GM21390 (cell line): ENCODE results near the gene SLC12A7.
"Not testable (repeated sequence)": the region's sequence is repeated elsewhere in the genome, so short reads cannot be mapped to it uniquely, and the experiment has no call there.

Experiments
- ATAC-seq: cut with Tn5 transposase; IDR thresholded peaks from one replicate; pipeline ENCODE4 v1.9.1; 2021; ENCODE audit not compliant: unreplicated experiment

Gene SLC12A7

GRCh38 chr5:1111727-1112289 is at the start of gene SLC12A7:
Gene SLC12A7 (minus strand): TSS chr5:1112063. CDS start chr5:1111991, 72 bp downstream.
- ATAC-seq = peak; percentile 58

- ATAC-seq = no peak
These were observed 49.4 kb upstream of the SLC12A7 start for GRCh38 chr5:1161108-1161832.

GRCh38 chr5:1159774-1160406 is 48.0 kb upstream of the SLC12A7 start:
- no peak for ATAC-seq

- ATAC-seq = no peak
These were observed 47.4 kb upstream of the SLC12A7 start for GRCh38 chr5:1159341-1159675.

- ATAC-seq = no peak
These were observed 46.9 kb upstream of the SLC12A7 start for GRCh38 chr5:1158647-1159340.

GRCh38 chr5:1157461-1157986 is 45.7 kb upstream of the SLC12A7 start:
- ATAC-seq = not testable (repeated sequence)

- no peak for ATAC-seq
These were observed 45.0 kb upstream of the SLC12A7 start for GRCh38 chr5:1156754-1157460.

GRCh38 chr5:1156033-1156753 is 44.3 kb upstream of the SLC12A7 start:
- ATAC-seq = no peak

- no peak for ATAC-seq
These were observed 43.5 kb upstream of the SLC12A7 start for GRCh38 chr5:1155191-1156032.

GRCh38 chr5:1153428-1153827 is 41.6 kb upstream of the SLC12A7 start:
- no peak for ATAC-seq

- no peak for ATAC-seq
These were observed 41.0 kb upstream of the SLC12A7 start for GRCh38 chr5:1152771-1153282.

GRCh38 chr5:1152156-1152555 is 40.3 kb upstream of the SLC12A7 start:
- ATAC-seq = no peak

- ATAC-seq = no peak
These were observed 39.5 kb upstream of the SLC12A7 start for GRCh38 chr5:1151316-1151715.

GRCh38 chr5:1150866-1151265 is 39.0 kb upstream of the SLC12A7 start:
- no peak for ATAC-seq

GRCh38 chr5:1144638-1145396 is 33.0 kb upstream of the SLC12A7 start:
- no peak for ATAC-seq

GRCh38 chr5:1144089-1144488 is 32.2 kb upstream of the SLC12A7 start:
- ATAC-seq = no peak

- ATAC-seq = no peak
These were observed 31.7 kb upstream of the SLC12A7 start for GRCh38 chr5:1143670-1143951.

- ATAC-seq = no peak
These were observed 31.2 kb upstream of the SLC12A7 start for GRCh38 chr5:1142886-1143669.
